ENCODE measurements around the gene KLHDC9.

KLHDC9 gene

GRCh38 chr1:161117759-161118581 is 19.8 kb downstream of the KLHDC9 start, which contains the start of the genes NIT1 and PFDN2:
NIT1 (plus strand) TSS chr1:161118105; CDS start chr1:161118177, 72 bp downstream.
PFDN2 (minus strand) TSS chr1:161118037; CDS start chr1:161118026, 11 bp downstream.
- Histone ChIP-seq H3K4me2 (peak within 1 kb of the TSS; percentile 81 to 99 (median 93)), H3K4me1 (peaks cover 50 to 88% (median 82%) of the 10 kb centered on the region in 10 experiments), H3K9me3 (replicated peaks in 1 of 11) (no peaks in the 10 kb centered on the region), H3K27ac (peak within 1 kb of the TSS; percentile 79 to 93 (median 88)), H3K36me3 (peaks cover 27 to 72% (median 62%) of the 10 kb centered on the region in 11 experiments), H3K9ac (peak within 1 kb of the TSS; percentile 85 to 95 (median 91)), H3K4me3 (peak within 1 kb of the TSS; percentile 84 to 100 (median 98)), H3K27me3 (no peaks in the 10 kb centered on the region), H4K20me1 (peaks cover 34 to 54% (median 44%) of the 10 kb centered on the region in 11 experiments; a peak in 21 of 22 replicates)
- TF ChIP-seq Cebpa-rat (IDR thresholded peaks at IDR 0.05): 0 out of 22 replicates have a peak, but pooled peaks of 1 of the 11 experiments have one; percentile 13

- no peak for TF ChIP-seq Cebpa-rat (IDR thresholded peaks at IDR 0.05)
- Histone ChIP-seq H3K4me2 (peak overlapping the region; percentile 81 to 98 (median 93)), H3K27me3 (no peaks in the 10 kb centered on the region), H4K20me1 (peaks cover 20 to 50% (median 35%) of the 10 kb centered on the region in 11 experiments; a peak in 21 of 22 replicates), H3K27ac (peak overlapping the region; percentile 79 to 93 (median 88); a peak in 19 of 22 replicates), H3K4me1 (peaks cover 47 to 85% (median 70%) of the 10 kb centered on the region in 10 experiments), H3K9ac (peak overlapping the region; percentile 85 to 95 (median 91)), H3K9me3 (replicated peaks in 1 of 11) (no peaks in the 10 kb centered on the region), H3K36me3 (peaks cover 39 to 72% (median 65%) of the 10 kb centered on the region in 11 experiments), H3K4me3 (peak overlapping the region; percentile 84 to 100 (median 98); a peak in 19 of 20 replicates)
Observed at GRCh38 chr1:161119092-161119903, 21.1 kb downstream of the KLHDC9 start.

GRCh38 chr1:161121042-161121650 is 23.0 kb downstream of the KLHDC9 start:
- H3K9ac ChIP-seq: peak overlapping the region in 4 of 11 experiments; percentile 26 to 48 (median 38); a peak in 4 of 22 replicates
- H3K27ac ChIP-seq: peak overlapping the region in 7 of 11 experiments; percentile 20 to 65 (median 60); a peak in 15 of 22 replicates
- H3K27me3 ChIP-seq: no peaks in the 10 kb centered on the region
- peaks cover 29 to 66% (median 52%) of the 10 kb centered on the region in 10 experiments for H3K4me1 ChIP-seq
- no peak overlapping the region for H3K4me3 ChIP-seq
- peaks cover 2 to 50% (median 32%) of the 10 kb centered on the region in 11 experiments; a peak in 18 of 22 replicates for H4K20me1 ChIP-seq
- H3K9me3 ChIP-seq (replicated peaks in 1 of 11): no peaks in the 10 kb centered on the region
- peak overlapping the region in 7 of 11 experiments; percentile 18 to 98 (median 76); a peak in 13 of 22 replicates for H3K4me2 ChIP-seq
- TF ChIP-seq Cebpa-rat (IDR thresholded peaks at IDR 0.05): no peak
- H3K36me3 ChIP-seq: peaks cover 58 to 72% (median 65%) of the 10 kb centered on the region in 11 experiments

GRCh38 chr1:161121834-161122233 is 23.7 kb downstream of the KLHDC9 start:
- Histone ChIP-seq H3K27me3 (no peaks in the 10 kb centered on the region), H4K20me1 (peaks cover 0 to 52% (median 25%) of the 10 kb centered on the region in 11 experiments; a peak in 14 of 22 replicates), H3K27ac (peak overlapping the region in 7 of 11 experiments; percentile 20 to 65 (median 60); a peak in 13 of 22 replicates), H3K36me3 (peaks cover 64 to 72% (median 71%) of the 10 kb centered on the region in 11 experiments), H3K4me2 (peak overlapping the region in 7 of 11 experiments; percentile 18 to 98 (median 76); a peak in 13 of 22 replicates), H3K9ac (peak overlapping the region in 5 of 11 experiments; percentile 26 to 48 (median 42); a peak in 7 of 22 replicates), H3K9me3 (replicated peaks in 1 of 11) (no peaks in the 10 kb centered on the region), H3K4me3 (no peak overlapping the region; a peak in 1 of 20 replicates), H3K4me1 (peaks cover 22 to 63% (median 45%) of the 10 kb centered on the region in 10 experiments)
- TF ChIP-seq Cebpa-rat (IDR thresholded peaks at IDR 0.05): no peak

GRCh38 chr1:161122967-161123366 is 24.8 kb downstream of the KLHDC9 start:
- Histone ChIP-seq H3K27me3 (no peaks in the 10 kb centered on the region), H3K9me3 (replicated peaks in 1 of 11) (no peaks in the 10 kb centered on the region), H3K4me3 (no peak overlapping the region), H3K27ac (no peak overlapping the region), H3K4me2 (peak overlapping the region in 3 of 11 experiments; percentile 91 to 98 (median 98); a peak in 5 of 22 replicates), H4K20me1 (peaks cover 0 to 63% (median 33%) of the 10 kb centered on the region in 11 experiments; a peak in 14 of 22 replicates), H3K9ac (no peak overlapping the region), H3K36me3 (peaks cover 75 to 83% (median 82%) of the 10 kb centered on the region in 11 experiments), H3K4me1 (peaks cover 25 to 71% (median 50%) of the 10 kb centered on the region in 10 experiments)
- TF ChIP-seq Cebpa-rat (IDR thresholded peaks at IDR 0.05): no peak

- peak overlapping the region in 1 of 11 experiments; percentile 3; a peak in 1 of 22 replicates for H3K27ac ChIP-seq
- peak overlapping the region in 1 of 10 experiments; percentile 43; a peak in 2 of 20 replicates for H3K4me3 ChIP-seq
- H4K20me1 ChIP-seq: peaks cover 0 to 83% (median 36%) of the 10 kb centered on the region in 11 experiments; a peak in 13 of 22 replicates
- no peak for TF ChIP-seq Cebpa-rat (IDR thresholded peaks at IDR 0.05)
- H3K27me3 ChIP-seq: no peaks in the 10 kb centered on the region
- H3K4me2 ChIP-seq: peak overlapping the region in 10 of 11 experiments; percentile 0 to 97 (median 58); a peak in 17 of 22 replicates
- H3K9me3 ChIP-seq (replicated peaks in 1 of 11): no peaks in the 10 kb centered on the region
- peaks cover 71 to 82% (median 81%) of the 10 kb centered on the region in 11 experiments for H3K36me3 ChIP-seq
- H3K4me1 ChIP-seq: peaks cover 42 to 66% (median 48%) of the 10 kb centered on the region in 10 experiments
- H3K9ac ChIP-seq: peak overlapping the region in 2 of 11 experiments; percentile 3 to 38; a peak in 2 of 22 replicates
Observed at GRCh38 chr1:161127649-161128048, 29.5 kb downstream of the KLHDC9 start.

GRCh38 chr1:161128591-161129420 is 30.6 kb downstream of the KLHDC9 start:
- H3K36me3 ChIP-seq: peaks cover 60 to 71% (median 69%) of the 10 kb centered on the region in 11 experiments
- H3K9me3 ChIP-seq (replicated peaks in 1 of 11): no peaks in the 10 kb centered on the region
- H3K4me1 ChIP-seq: peaks cover 48 to 59% (median 52%) of the 10 kb centered on the region in 10 experiments
- H3K4me3 ChIP-seq: no peak overlapping the region
- H4K20me1 ChIP-seq: peaks cover 0 to 73% (median 34%) of the 10 kb centered on the region in 11 experiments; a peak in 13 of 22 replicates
- no peak for TF ChIP-seq Cebpa-rat (IDR thresholded peaks at IDR 0.05)
- no peak overlapping the region; a peak in 1 of 22 replicates for H3K27ac ChIP-seq
- no peak overlapping the region for H3K9ac ChIP-seq
- peak overlapping the region in 9 of 11 experiments; percentile 0 to 97 (median 62); a peak in 13 of 22 replicates for H3K4me2 ChIP-seq
- H3K27me3 ChIP-seq: no peaks in the 10 kb centered on the region

Measured in BLaER1 treated with 17β-estradiol and CSF1 and Interleukin-3, amounts not matched to agents 10 nM and 100 nM (cell line).